K562 (cell line): ENCODE data around the gene PTPN9. TPM values are rescaled to one million over a fixed set of nuclear protein-coding genes. Genes with fewer than 3 reads are reported as not detected.

Experiments used
- ATF4 ChIP-seq: fragments of 450-650 bp; formaldehyde crosslinking; IDR thresholded peaks from 2 replicates; pipeline ENCODE4 v1.4.0; 2022; ENCODE audit warnings: mild to moderate bottlenecking, moderate library complexity
- BRD9 ChIP-seq: fragments of 450-650 bp; IDR thresholded peaks from 2 replicates; pipeline ENCODE4 v1.6.1; 2018; ENCODE audit warnings: low read depth; ENCODE audit not compliant: partially characterized antibody
- CHCHD3 ChIP-seq: fragments of 250-450 bp; sonication (Bioruptor Pico); IDR thresholded peaks from 2 replicates; pipeline ENCODE4 v2.1.2; 2022; ENCODE audit warnings: mild to moderate bottlenecking
- E2F3 ChIP-seq: fragments of 250-450 bp; sonication (Bioruptor Pico); IDR thresholded peaks from 2 replicates; pipeline ENCODE4 v1.4.0; 2020; ENCODE audit warnings: mild to moderate bottlenecking
- FIP1L1 ChIP-seq: fragments of 200-400 bp; formaldehyde crosslinking; IDR thresholded peaks from 2 replicates; pipeline ENCODE4 v1.6.1; 2018; ENCODE audit warnings: mild to moderate bottlenecking, low read depth, low read length; ENCODE audit not compliant: poor library complexity, severe bottlenecking
- GABPB2 ChIP-seq: fragments of 250-450 bp; sonication (Bioruptor Pico); conservative IDR thresholded peaks from 2 replicates; pipeline ENCODE4 v1.5.1; 2021; ENCODE audit warnings: mild to moderate bottlenecking
- HEY1 ChIP-seq: fragments of 250-450 bp; sonication (Bioruptor Pico); IDR thresholded peaks from 2 replicates; pipeline ENCODE4 v1.5.0; 2020; ENCODE audit warnings: mild to moderate bottlenecking, moderate library complexity, borderline replicate concordance
- HMGN3 ChIP-seq: IDR thresholded peaks from 2 replicates; pipeline ENCODE4 v1.6.1; 2011; ENCODE audit warnings: borderline replicate concordance, low read depth, mild to moderate bottlenecking, mixed read lengths, low read length; ENCODE audit not compliant: insufficient read length; ENCODE audit errors: extremely low read depth
- MTA1 ChIP-seq: fragments of 450-650 bp; IDR thresholded peaks from 2 replicates; pipeline ENCODE4 v1.6.1; 2017; ENCODE audit warnings: borderline replicate concordance
- NFIC ChIP-seq: fragments of 450-650 bp; IDR thresholded peaks from 2 replicates; pipeline ENCODE4 v1.6.1; 2017; ENCODE audit warnings: mild to moderate bottlenecking, inconsistent platforms
- PML ChIP-seq: IDR thresholded peaks from 2 replicates; pipeline ENCODE4 v1.6.1; 2012; ENCODE audit warnings: low read length, inconsistent platforms
- RHOXF2B ChIP-seq: fragments of 250-450 bp; sonication (Bioruptor Pico); conservative IDR thresholded peaks from 2 replicates; pipeline ENCODE4 v1.5.1; 2021
- TEAD1 ChIP-seq, 2 experiments: fragments of 450-650 bp in 1 of 2; sonication (generic) in 1 of 2; formaldehyde crosslinking; IDR thresholded peaks; 2 replicates each; pipeline versions ENCODE4 v1.4.0 to v1.8.0; 2020 to 2022; ENCODE audit warnings: mild to moderate bottlenecking in 2 of 2, missing genetic modification reagents in 1 of 2
- ZBTB11 ChIP-seq, 3 experiments: fragments of 200-800 bp in 1 of 3; fragments of 250-450 bp in 1 of 3; fragments of 450-650 bp in 1 of 3; sonication (Bioruptor Pico) in 1 of 3; sonication (Bioruptor generic) in 1 of 3; formaldehyde crosslinking in 1 of 3; IDR thresholded peaks; 2 replicates each; pipeline versions ENCODE4 v1.6.1 to v1.8.0; 2016 to 2022; ENCODE audit warnings: mild to moderate bottlenecking in 2 of 3, missing genetic modification characterization in 2 of 3, missing compliant biosample characterization in 1 of 3, moderate library complexity in 1 of 3
- ZBTB17 ChIP-seq: fragments of 450-650 bp; formaldehyde crosslinking; IDR thresholded peaks from 2 replicates; pipeline ENCODE4 v1.4.0; 2020; ENCODE audit warnings: mild to moderate bottlenecking
- ZBTB2 ChIP-seq: fragments of 450-650 bp; IDR thresholded peaks from 2 replicates; pipeline ENCODE4 v1.6.1; 2016; ENCODE audit warnings: antibody characterized with exemption
- ZBTB9 ChIP-seq: fragments of 450-650 bp; formaldehyde crosslinking; IDR thresholded peaks from 2 replicates; pipeline ENCODE4 v1.4.0; 2020; ENCODE audit warnings: mild to moderate bottlenecking, moderate library complexity
- ZC3H8 ChIP-seq: fragments of 450-650 bp; IDR thresholded peaks from 2 replicates; pipeline ENCODE4 v1.6.1; 2017
- ZFP36 ChIP-seq: fragments of 150-350 bp; IDR thresholded peaks from 2 replicates; pipeline ENCODE4 v1.6.1; 2018; ENCODE audit warnings: low read length, low read depth; ENCODE audit not compliant: partially characterized antibody
- ZNF408 ChIP-seq: fragments of 250-450 bp; sonication (Bioruptor Pico); IDR thresholded peaks from 2 replicates; pipeline ENCODE4 v1.4.0; 2020; ENCODE audit warnings: low read depth, mild to moderate bottlenecking, moderate library complexity
- ZNF507 ChIP-seq: conservative IDR thresholded peaks from 2 replicates; pipeline ENCODE4 v1.6.1; 2017; ENCODE audit warnings: missing genetic modification characterization, missing compliant biosample characterization
- polyA plus RNA-seq, 8 experiments: library from polyadenylated mRNA; depleted of rRNA in 4 of 8; stranded (reverse) in 5 of 8; unstranded in 3 of 8; fragments of >200 nt; fragmentation: Nextera tagmentation in 2 of 8; fragmentation: Illumina TruSeq in 1 of 8; extraction: Ambion mirVana in 2 of 8; extraction: Trizol in 1 of 8; gene quantifications; 2 replicates each; pipeline versions ENCODE4 v1.2.1 to v1.2.3, GENCODE V29; 2011 to 2014; ENCODE audit warnings: inconsistent platforms in 1 of 8, missing spikeins in 1 of 8
- total RNA-seq, 7 experiments: library from RNA; depleted of rRNA in 6 of 7; stranded (reverse); fragments of >200 nt in 6 of 7; fragmentation: Illumina TruSeq in 2 of 7; extraction: Trizol in 2 of 7; gene quantifications; 2 replicates each; pipeline versions ENCODE4 v1.2.1 to v1.2.3, GENCODE V29; 2011 to 2021; ENCODE audit warnings: low replicate concordance in 1 of 7

The PTPN9 gene
- total and polyA plus RNA-seq, 9 of the 15 experiments (the other 6 are each of a cell fraction or from before 2014, with no cell fraction given), result 5.0 to 24.0 (median 14.2) TPM

- TF ChIP-seq TEAD1 (CRISPR knock-in tag; IDR thresholded peaks at IDR 0.05) (peak; percentile 50 to 59; a peak in 2 of 4 replicates), FIP1L1 (no peak), ZBTB11 (CRISPR knock-in tag; IDR thresholded peaks at IDR 0.05) (peak in 1 of 3 experiments; percentile 78; a peak in 2 of 6 replicates), NFIC (no peak), BRD9 (peak; percentile 81), E2F3 (CRISPR knock-in tag) (peak; percentile 49; the same call in 1 of the 2 replicates), ZNF408 (CRISPR knock-in tag) (peak; percentile 99; the same call in 1 of the 2 replicates), GABPB2 (CRISPR knock-in tag) (no peak), ZBTB17 (CRISPR knock-in tag) (0 out of 2 replicates have a peak, but pooled peaks have one; percentile 74), ZNF507 (tag) (no peak), ZFP36 (no peak), ATF4 (CRISPR knock-in tag) (0 out of 2 replicates have a peak, but pooled peaks have one; percentile 43), RHOXF2B (no peak), ZBTB9 (CRISPR knock-in tag) (peak; percentile 75), PML (peak; percentile 35), CHCHD3 (CRISPR knock-in tag) (no peak), MTA1 (no peak), HMGN3 (peak; percentile 94), HEY1 (CRISPR knock-in tag) (no peak), ZC3H8 (peak; percentile 52; the same call in 1 of the 2 replicates), ZBTB2 (peak; percentile 65; the same call in 1 of the 2 replicates)
Observed at GRCh38 chr15:75625542-75626347, 46.6 kb upstream of the PTPN9 start, which contains the start of gene SNUPN (continued).
